ENCODE measurements around the gene RIPK4.

GRCh38 chr21:41765420-41765821 lies 1.4 kb downstream of the RIPK4 start:
- TF ChIP-seq POLR2A (IDR thresholded peaks at IDR 0.05) = no peak
- TF ChIP-seq CTCF (IDR thresholded peaks at IDR 0.05) = no peak
